GM18909 (cell line): ENCODE results near the gene B9D2.
"Not testable (repeated sequence)": the region's sequence is repeated elsewhere in the genome, so short reads cannot be mapped to it uniquely, and the experiment has no call there.

Experiments used
- ATAC-seq: cut with Tn5 transposase; IDR thresholded peaks from one replicate; pipeline ENCODE4 v1.9.1; 2021; ENCODE audit warnings: mild to moderate bottlenecking; ENCODE audit not compliant: unreplicated experiment, poor library complexity

Gene B9D2

DNA sequence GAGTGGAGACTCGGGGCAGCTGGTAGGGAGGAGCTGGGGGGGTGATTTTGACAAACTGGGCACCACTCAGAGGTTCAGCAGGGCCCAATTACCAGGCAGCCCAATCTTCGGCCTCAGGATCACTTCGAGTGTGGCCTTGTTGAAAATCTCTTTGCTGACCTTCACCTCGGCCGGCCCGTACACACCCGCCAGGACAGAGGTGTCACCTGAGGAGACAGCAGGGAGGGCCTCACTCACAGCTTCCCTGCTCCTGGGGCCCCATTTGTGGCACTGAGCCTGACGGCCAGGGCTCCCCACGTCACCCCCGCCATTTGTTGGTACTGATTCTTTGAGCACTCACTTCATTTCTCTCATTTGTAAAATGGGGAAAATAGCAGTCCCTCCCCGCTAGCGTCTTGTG, 28.8 kb upstream of the B9D2 start:
- ATAC-seq, result no peak

GRCh38 chr19:41391618-41392017, 27.7 kb upstream of the B9D2 start:
- ATAC-seq, result no peak

DNA sequence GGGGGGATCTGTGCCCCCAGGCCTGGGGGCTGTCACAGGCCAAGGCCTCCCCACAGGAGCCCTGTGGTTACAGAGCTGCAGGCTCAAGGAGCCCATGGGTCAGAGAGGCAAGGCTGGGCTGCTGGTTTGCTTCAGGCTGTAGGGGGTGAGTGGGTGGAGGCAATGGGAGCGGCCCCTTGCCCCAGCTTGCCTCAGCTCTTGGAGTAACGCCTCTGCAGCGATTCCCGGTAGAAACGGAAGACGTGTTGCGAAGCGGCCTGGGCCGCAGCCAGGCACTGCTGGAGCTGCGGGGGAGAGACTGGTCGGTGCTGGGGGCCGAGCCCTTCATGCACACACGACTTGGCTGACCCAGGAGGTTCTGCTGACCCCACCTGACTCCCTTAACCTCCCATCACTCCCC, 22.5 kb upstream of the B9D2 start:
- ATAC-seq, result no peak

- no peak for ATAC-seq
Measured at GRCh38 chr19:41384351-41384750, 20.4 kb upstream of the B9D2 start.

- ATAC-seq, result not testable (repeated sequence)
Measured at GRCh38 chr19:41381536-41381935, 17.6 kb upstream of the B9D2 start.

DNA sequence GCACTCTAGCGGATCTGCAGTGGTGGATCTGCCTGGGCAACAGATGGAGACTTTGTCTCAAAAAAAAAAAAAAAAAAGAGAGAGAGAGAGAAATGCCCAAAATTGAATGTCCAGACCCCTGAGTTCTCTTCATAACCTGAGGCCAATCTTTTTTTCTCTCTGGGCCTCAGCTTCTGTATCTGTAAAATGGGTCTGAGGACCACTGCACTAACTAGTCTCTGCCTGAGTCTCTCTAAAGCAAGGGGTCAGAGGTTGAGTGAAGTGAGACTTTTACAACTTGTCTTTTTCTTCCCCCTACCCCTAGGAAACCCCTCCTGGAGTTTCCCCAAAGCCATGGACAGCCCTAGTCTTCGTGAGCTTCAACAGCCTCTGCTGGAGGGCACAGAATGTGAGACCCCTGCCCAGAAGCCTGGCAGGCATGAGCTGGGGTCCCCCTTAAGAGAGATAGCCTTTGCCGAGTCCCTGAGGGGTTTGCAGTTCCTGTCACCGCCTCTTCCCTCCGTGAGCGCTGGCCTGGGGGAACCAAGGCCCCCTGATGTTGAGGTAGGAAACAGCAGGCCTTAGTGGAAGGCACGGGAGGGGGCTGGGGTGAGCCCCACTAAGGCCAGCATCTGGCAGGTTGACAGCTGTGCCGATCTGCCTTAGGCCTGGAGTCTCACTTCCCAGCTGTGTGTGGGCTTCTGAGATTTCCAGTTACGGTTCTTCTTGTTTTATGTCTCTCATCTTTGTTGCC, 14.2 kb upstream of the B9D2 start:
- peak; percentile 70 for ATAC-seq

GRCh38 chr19:41376998-41377365, 13.0 kb upstream of the B9D2 start:
- ATAC-seq, result no peak

DNA sequence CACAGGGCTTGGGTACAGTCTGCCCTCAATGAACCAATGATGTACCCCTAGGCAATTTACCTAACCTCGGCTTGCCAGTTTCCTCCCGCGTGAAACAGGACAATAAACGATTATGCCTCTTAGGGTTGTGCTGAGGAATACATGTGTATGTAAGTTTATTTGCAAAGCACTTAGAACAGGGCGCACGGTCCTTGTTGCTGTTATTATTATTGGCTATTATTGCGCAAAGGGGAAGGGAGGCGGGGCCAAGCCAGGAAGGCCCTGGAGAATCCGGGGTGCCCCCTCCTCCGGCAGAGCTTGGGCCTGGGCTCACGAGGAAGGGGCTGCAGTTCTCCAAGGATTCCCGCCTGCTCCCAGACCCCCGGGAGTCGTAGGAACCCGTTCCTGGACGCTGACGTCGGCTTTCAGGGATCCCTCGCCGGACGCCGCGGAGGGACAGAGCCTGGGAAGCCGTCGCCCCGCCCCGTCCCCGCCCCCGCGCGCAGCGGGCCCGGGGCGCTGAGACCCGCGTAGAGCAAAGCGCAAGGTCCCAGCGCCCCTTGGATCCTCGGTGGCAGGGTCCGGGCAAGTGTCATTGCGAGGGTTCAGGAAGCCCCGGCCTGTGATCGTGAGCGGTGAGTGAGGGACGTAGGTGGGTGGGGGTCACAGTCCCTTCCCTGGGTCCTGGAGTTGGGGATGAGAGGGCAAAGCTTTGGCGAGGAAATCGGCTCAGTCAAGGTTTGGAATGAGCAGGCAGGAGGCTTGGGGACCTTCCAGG, 12.5 kb upstream of the B9D2 start, which contains the start of gene TMEM91:
Gene TMEM91, plus strand, starts transcription at position 293 of the 757 bp plus-strand sequence. CDS start 1,777 bp downstream, outside the sequence.
- no peak for ATAC-seq

- ATAC-seq, result no peak
Measured at GRCh38 chr19:41373993-41374392, 10.0 kb upstream of the B9D2 start.

GRCh38 chr19:41372501-41372900, 8.6 kb upstream of the B9D2 start:
- ATAC-seq, result no peak

DNA sequence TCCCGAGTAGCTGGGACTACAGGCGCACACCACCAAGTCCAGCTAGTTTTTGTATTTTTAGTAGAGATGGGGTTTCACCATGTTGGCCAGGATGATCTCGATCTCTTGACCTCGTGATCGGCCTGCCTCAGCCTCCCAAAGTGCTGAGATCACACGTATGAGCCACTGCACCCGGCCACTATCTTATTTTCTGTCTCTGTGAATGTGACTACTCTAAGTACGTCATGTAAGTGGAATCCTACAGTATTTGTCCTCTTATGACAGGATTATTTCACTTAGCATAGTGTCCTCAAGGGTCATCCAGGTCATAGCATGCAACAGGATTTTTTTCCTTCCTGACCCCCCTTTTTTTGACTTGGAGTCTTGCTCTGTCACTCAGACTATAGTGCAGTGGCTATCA, 7.6 kb upstream of the B9D2 start:
- ATAC-seq, result no peak

GRCh38 chr19:41371119-41371518, 7.2 kb upstream of the B9D2 start:
- ATAC-seq, result not testable (repeated sequence)

DNA sequence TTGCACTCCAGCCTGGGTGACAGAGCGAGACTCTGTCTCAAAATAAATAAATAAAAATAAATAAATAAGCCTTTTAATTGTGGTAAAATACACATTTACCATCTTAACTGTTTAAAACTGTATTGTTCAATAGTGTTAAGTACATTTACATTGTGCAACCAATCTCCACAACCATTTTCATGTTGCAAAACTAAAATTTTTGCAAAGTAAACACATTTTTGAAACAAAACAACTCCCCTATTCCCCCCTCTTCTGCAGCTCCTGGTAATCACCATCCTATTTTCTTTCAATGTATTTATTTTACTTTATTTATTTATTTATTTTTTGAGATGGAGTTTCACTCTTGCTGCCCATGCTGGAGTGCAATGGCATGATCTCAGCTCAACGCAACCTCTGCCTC, 5.8 kb upstream of the B9D2 start:
- no peak for ATAC-seq

- ATAC-seq, result no peak
Measured at GRCh38 chr19:41367848-41368301, 3.9 kb upstream of the B9D2 start.

DNA sequence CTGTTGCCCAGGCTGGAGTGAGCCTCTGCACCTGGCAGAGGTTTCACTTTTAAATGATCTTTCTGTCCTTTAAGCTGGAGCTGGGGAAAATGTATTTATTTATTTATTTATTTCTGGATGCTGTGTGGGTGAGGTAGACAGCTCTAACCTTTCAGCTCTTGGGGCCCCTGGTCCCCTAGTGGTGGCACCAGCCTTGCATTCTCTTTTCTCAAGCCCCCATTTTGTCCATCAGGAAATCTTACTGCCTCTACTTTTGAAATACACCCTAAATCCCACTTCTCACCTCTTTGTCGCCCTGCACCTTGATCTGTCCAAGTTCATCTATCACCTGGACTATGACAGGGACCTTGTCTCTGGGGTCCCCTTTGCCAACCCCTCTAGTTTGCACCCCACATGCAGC, 2.1 kb upstream of the B9D2 start:
- ATAC-seq, result no peak

DNA sequence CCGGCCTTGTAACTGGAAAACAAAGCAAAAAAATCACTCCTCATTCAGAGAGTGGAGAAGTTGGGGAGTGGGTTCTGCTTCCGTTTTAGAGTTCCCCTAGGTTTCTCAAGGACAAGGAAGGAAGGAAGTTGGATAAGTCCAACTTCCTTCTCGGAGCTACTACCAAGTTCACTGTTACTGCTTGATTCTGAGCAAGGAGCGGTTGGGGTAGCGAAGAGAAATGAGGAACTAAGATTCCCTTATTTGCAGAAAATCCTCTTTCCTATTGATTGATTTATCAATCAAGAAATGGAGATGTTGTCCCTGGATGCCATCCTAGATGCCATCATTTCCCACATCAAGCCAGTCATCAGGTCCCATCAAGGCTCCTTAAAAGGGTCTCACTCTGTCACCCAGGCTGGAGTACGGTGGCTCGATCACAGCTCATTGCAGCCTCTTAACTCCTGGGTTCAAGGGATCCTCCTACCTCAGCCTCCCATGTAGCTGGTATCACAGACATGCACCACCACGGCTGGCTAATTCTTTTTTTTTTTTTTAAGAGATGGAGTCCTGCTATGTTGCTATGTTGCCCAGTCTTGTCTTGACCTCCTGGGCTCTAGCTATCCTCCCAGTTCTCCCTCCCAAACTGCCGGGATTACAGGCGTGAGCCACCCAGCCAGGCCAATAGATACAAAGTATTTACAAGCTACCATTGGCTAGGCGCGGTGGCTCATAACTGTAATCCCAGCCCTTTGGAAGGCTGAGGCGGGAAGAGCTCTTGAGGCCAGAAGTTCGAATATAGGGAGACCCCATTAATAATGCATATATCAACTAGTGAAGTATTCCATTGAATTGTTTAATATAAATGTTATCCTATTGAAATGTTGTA, 809 bp upstream of the B9D2 start:
- ATAC-seq, result no peak

- ATAC-seq, result no peak
Measured at GRCh38 chr19:41363371-41363752, 587 bp downstream of the B9D2 start.

DNA sequence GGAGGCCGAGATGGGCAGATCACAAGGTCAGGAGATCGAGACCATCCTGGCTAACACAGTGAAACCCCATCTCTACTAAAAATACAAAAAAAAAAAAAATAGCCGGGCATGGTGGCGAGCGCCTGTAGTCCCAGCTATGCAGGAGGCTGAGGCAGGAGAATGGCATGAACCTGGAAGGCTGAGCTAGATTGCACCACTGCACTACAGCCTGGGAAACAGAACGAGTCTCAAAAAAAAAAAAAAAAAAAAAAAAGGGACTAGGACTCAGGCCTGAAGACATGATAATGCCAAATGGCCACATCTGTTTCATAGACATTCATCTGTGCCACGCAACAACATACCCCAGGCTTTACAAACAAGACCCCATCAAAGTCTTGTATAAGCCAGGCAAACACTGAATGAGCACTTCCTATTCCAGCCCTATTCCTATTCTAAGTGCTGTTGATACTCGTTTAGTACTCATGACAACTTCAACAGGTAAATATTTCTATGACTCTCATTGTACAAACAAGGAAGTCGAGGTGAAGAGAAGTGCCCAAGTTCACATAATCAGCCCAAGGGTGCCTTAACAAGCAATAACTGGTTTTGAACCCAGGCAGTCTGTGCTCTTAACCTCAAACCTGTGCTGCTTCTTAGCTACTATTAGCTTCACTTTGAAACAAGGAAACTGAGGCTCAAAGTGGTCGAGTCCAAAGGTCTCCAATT, 1.7 kb downstream of the B9D2 start:
- ATAC-seq, result no peak

DNA sequence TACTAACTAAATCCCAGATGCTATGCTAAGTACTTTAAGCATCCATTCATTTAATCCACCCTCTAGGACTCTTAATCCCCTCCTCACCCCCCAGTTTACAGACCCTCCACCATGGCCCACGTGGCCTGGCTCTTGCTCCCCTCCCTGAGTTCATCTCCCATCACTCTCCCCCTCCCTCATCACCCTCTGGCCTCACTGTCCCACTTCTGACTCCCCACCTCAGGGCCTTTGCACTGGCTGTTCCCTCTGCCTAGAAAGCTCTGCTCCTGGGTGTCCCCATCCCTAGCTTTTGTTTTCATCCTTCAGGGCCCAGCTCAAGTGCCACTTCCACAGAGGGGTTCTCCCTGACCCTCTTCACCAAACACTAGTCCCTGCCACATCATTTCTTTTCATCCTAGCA, 4.2 kb downstream of the B9D2 start:
- no peak for ATAC-seq

GRCh38 chr19:41357746-41358145, 6.2 kb downstream of the B9D2 start:
- ATAC-seq, result no peak
